Measurements from ENCODE around the gene NID1. TPM values are rescaled to one million over a fixed set of nuclear protein-coding genes. Genes with fewer than 3 reads are reported as not detected.

Gene NID1
- total RNA-seq, 1 experiment from 2014 or later: 48.5 TPM

GRCh38 chr1:236052232-236052993 lies 12.5 kb downstream of the NID1 start:
- Mint-ChIP-seq H3K4me3 (ENCODE audit: unreplicated experiment) (no peak overlapping the region), H3K27me3 (ENCODE audit: insufficient read depth, unreplicated experiment) (no peaks in the 10 kb centered on the region), H3K36me3 (ENCODE audit: insufficient read depth, unreplicated experiment) (no peaks in the 10 kb centered on the region), H3K4me1 (ENCODE audit: low read depth, unreplicated experiment) (no peaks in the 10 kb centered on the region), H3K9me3 (ENCODE audit: unreplicated experiment) (no peaks in the 10 kb centered on the region), H3K27ac (ENCODE audit: unreplicated experiment) (no peak overlapping the region)
- intact Hi-C loops (cut with micrococcal nuclease; ENCODE audit: unreplicated experiment): no loop called here
- POLR2A ChIA-PET: no interaction called here
- DNase-seq: no peak
- no peaks in the 10 kb centered on the region for H3K27me3 ChIP-seq (replicated peaks; ENCODE audit: control insufficient read depth, insufficient read depth, low read length)
- no peak overlapping the region for H3K4me3 ChIP-seq (ENCODE audit: low read depth, low read length)
- TF ChIP-seq CTCF (IDR thresholded peaks at IDR 0.05; ENCODE audit: insufficient read depth in 1 of 2, low read depth in 1 of 2, low read length in 1 of 2, severe bottlenecking in 1 of 2, unreplicated experiment in 1 of 2): no peak
- no TSS peak for BruUV-seq (replicated peaks)
- no peaks in the 10 kb centered on the region for H3K36me3 ChIP-seq (ENCODE audit: control insufficient read depth, insufficient read depth, low read length)
- H3K9me3 ChIP-seq: no peaks in the 10 kb centered on the region
- CTCF ChIA-PET: no interaction called here
- no peaks in the 10 kb centered on the region for H3K4me1 ChIP-seq

GRCh38 chr1:236051242-236051791 lies 13.6 kb downstream of the NID1 start:
- H3K27me3 ChIP-seq (replicated peaks; ENCODE audit: control insufficient read depth, insufficient read depth, low read length): no peaks in the 10 kb centered on the region
- Mint-ChIP-seq H3K4me3 (ENCODE audit: unreplicated experiment) (no peak overlapping the region), H3K9me3 (ENCODE audit: unreplicated experiment) (no peaks in the 10 kb centered on the region), H3K27me3 (ENCODE audit: insufficient read depth, unreplicated experiment) (no peaks in the 10 kb centered on the region), H3K27ac (ENCODE audit: unreplicated experiment) (no peak overlapping the region), H3K4me1 (ENCODE audit: low read depth, unreplicated experiment) (no peaks in the 10 kb centered on the region), H3K36me3 (ENCODE audit: insufficient read depth, unreplicated experiment) (peaks cover 3% of the 10 kb centered on the region)
- no peak overlapping the region for H3K4me3 ChIP-seq (ENCODE audit: low read depth, low read length)
- H3K4me1 ChIP-seq: no peaks in the 10 kb centered on the region
- no peaks in the 10 kb centered on the region for H3K36me3 ChIP-seq (ENCODE audit: control insufficient read depth, insufficient read depth, low read length)
- no peak for DNase-seq
- CTCF ChIA-PET: no interaction called here
- POLR2A ChIA-PET: no interaction called here
- no TSS peak for BruUV-seq (replicated peaks)
- no peaks in the 10 kb centered on the region for H3K9me3 ChIP-seq
- intact Hi-C loops (cut with micrococcal nuclease; ENCODE audit: unreplicated experiment): no loop called here
- TF ChIP-seq CTCF (IDR thresholded peaks at IDR 0.05; ENCODE audit: insufficient read depth in 1 of 2, low read depth in 1 of 2, low read length in 1 of 2, severe bottlenecking in 1 of 2, unreplicated experiment in 1 of 2): no peak

GRCh38 chr1:236045771-236046170 lies 19.1 kb downstream of the NID1 start:
- CTCF ChIA-PET: no interaction called here
- DNase-seq: no peak
- H3K4me3 ChIP-seq (ENCODE audit: low read depth, low read length): no peak overlapping the region
- H3K27me3 ChIP-seq (replicated peaks; ENCODE audit: control insufficient read depth, insufficient read depth, low read length): no peaks in the 10 kb centered on the region
- peaks cover 4% of the 10 kb centered on the region; the same call in 1 of the 2 replicates for H3K9me3 ChIP-seq
- H3K36me3 ChIP-seq (ENCODE audit: control insufficient read depth, insufficient read depth, low read length): no peaks in the 10 kb centered on the region
- Mint-ChIP-seq H3K36me3 (ENCODE audit: insufficient read depth, unreplicated experiment) (peaks cover 20% of the 10 kb centered on the region), H3K4me1 (ENCODE audit: low read depth, unreplicated experiment) (no peaks in the 10 kb centered on the region), H3K27me3 (ENCODE audit: insufficient read depth, unreplicated experiment) (no peaks in the 10 kb centered on the region), H3K9me3 (ENCODE audit: unreplicated experiment) (no peaks in the 10 kb centered on the region), H3K27ac (ENCODE audit: unreplicated experiment) (no peak overlapping the region), H3K4me3 (ENCODE audit: unreplicated experiment) (no peak overlapping the region)
- TF ChIP-seq CTCF (IDR thresholded peaks at IDR 0.05; ENCODE audit: insufficient read depth in 1 of 2, low read depth in 1 of 2, low read length in 1 of 2, severe bottlenecking in 1 of 2, unreplicated experiment in 1 of 2): no peak
- POLR2A ChIA-PET: no interaction called here
- intact Hi-C loops (cut with micrococcal nuclease; ENCODE audit: unreplicated experiment): no loop called here
- H3K4me1 ChIP-seq: no peaks in the 10 kb centered on the region
- no TSS peak for BruUV-seq (replicated peaks)

Data from Caco-2 (cell line).